CD4-positive, alpha-beta T cell treated with Interleukin-6 at 100 ng/mL for 8 hours (primary cell): ENCODE measurements around the gene BRD8.
"Not testable (repeated sequence)": the region's sequence is repeated elsewhere in the genome, so short reads cannot be mapped to it uniquely, and the experiment has no call there.

Experiments used
- DNase-seq: peaks from one replicate; pipeline ENCODE4 v3.0.0-alpha.2; 2020; ENCODE audit warnings: mixed read lengths, low spot score

Gene BRD8

DNA sequence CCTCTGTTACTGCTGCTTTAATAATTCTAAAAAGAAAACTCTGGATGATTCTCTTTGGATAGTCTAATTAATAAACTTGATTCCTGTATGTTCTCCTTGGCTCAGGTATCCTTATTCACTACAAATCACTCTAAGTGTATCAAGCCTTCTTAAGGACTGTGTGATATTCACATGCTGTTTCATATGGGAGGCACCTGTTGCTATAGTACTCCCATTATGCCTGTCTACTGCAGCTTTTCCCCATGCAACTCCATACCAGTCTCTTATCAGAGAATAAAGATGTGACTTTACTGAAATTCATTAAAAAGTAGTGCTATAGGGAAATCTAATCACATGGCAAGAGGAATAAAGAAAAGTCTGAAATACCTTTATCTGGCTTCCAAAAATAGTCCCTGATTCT lies 14.7 kb downstream of the BRD8 start:
- DNase-seq = no peak

DNA sequence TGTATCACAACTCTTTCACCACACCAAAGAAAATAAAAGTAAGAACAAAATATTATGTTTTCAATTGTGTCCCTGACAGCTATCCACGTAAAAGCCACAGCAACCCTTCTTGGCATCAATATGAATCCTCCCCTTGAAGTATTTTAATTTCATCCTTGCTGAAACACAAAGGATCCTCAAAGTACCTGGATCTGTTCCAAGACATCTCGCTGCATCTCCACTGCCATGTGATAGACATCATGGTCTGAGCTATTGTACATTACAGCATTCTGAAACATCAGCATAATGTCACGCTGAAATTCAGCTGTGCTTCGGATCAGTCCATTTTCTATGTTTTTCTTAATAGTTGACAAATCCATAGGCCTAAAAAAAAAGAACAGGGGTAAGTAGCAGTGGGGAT lies 17.7 kb downstream of the BRD8 start:
- no peak for DNase-seq

DNA sequence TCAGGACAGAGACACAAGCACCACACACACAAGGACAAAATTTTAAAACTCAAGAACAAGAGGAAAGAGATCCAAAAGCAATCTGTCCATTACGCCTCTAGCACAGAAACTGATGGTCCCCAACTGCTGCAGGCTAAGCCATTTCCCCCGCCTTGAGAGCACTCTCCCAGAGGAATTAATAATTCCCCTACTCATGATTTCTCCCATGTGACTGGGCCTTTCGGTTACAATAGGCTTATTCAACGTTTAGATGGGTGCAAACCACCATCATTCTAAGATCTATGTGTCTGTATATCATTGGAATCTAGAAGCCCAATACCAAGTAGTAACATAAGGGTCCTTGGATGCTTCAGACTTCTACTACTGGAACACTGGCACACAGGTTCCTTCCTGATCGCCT lies 18.8 kb downstream of the BRD8 start:
- DNase-seq = no peak

DNA sequence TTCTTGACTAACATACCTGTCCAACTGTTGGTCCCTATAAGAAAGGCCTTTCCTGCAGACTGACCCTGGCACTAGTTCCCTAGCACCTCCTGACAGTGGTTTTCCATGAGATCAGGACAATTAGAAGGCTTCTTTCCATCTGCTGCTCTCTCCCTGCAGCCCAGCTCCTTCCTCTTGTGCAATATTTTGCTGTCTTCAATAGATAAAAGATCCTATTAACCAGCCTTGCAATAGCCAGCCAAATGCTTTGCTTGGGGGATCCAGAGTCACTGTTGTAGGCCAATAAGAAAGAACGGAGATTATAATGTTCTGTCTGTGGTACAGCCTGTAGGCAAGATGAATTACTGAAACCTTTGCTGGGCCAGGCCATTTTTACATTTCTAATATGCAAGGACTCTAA lies 20.8 kb downstream of the BRD8 start:
- no peak for DNase-seq

DNA sequence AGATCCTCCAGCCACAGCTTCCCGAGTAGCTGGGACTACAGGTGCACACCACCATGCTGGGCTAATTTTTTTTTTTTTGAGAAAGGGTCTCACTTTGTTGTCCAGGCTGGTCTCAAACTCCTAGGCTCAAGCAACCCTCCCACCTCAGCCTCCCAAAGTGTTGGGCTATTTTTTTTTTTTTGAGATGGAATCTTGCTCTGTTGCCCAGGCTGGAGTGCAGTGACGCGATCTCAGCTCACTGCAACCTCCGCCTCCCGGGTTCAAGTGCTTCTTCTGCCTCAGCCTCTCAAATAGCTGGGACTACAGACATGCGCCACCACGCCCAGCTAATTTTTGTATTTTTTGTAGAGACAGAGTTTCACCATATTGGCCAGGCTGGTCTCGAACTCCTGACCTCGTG lies 22.5 kb downstream of the BRD8 start:
- DNase-seq = not testable (repeated sequence)

DNA sequence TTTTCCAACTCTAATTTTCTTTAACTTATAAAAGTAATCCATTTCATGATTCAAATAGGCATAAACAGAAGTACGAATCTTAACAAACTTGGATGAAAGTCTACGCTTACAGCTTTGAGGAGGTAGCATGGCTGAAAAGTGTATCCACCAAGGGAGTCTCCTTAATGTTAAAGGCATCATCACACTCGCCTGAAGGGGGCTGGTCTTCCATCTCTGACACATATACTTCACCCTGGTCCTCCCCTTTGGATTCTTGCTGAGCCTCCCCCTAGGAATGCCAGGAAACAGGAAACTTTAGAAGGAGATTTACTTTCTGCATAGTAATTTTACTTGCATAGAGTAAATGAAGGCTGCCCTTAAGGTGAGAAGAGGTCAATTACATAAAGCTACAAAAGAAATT lies 28.9 kb downstream of the BRD8 start:
- no peak for DNase-seq

DNA sequence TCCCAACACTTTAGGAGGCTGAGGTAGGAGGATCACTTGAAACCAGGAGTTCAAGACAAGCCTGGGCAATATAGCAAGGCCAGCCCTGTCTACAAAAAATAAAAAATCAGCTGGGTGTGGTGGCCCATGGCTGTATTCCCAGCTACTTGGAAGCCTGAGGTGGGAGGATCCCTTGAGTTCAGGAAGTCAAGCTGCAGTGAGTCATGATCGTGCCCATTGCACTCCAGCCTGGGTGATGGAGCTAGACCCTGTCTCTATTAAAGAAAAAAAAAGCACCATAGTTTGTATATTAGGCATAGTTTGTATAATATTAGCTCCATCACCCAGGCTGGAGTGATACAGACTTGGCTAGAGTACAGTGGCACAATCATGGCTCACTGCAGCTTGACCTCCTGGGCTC lies 29.6 kb downstream of the BRD8 start:
- no peak for DNase-seq

DNA sequence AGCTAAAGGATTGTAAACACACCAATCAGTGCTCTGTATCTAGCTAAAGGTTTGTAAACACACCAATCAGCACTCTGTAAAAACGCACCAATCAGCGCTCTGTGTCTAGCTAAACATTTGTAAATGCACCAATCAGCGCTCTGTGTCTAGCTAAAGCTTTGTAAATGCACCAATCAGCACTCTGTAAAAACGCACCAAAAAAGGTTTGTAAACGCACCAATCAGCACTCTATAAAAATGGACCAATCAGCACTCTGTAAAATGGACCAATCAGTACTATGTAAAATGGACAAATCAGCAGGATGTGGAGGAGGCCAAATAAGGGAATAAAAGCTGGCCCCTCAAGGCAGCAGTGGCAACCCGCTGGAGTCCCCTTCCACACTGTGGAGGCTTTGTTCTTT lies 34.9 kb downstream of the BRD8 start:
- not testable (repeated sequence) for DNase-seq

DNA sequence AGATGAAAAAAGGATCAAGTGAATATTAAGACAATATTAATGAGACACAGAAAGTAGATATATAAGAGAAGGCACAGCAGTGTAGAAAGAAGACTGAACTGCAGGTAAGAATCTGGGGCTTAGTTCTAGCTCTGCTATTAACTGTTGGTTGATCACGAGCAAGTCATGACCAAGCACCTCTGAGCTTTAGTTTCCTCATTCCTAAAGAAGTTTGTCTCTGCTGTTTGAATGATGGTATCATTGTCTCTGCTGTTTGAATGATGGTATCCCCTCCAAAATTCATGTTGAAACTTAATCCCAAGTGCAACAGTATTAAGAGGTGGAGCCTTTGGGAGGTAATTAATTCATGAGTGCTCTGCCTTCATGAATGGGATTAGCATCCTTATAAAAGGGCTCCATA lies 36.7 kb downstream of the BRD8 start:
- no peak for DNase-seq

DNA sequence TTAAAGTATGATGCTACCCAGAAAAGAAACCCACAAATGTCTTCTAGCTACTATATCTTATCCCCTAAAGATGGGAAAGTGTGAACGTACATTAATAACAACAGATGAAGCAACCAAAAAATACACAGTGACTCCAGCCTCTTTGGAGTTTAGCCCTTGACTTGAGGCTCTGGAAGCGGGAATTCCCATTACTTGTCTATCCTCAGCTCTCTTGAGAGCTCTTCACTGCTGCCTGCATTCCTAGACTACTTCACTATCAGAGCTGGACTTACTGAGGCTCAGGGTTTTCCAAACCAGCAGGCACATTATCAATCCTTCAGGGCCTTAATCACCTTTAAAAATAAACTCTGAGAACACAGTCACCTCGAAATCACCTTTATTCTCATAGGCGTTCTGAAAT lies 38.2 kb downstream of the BRD8 start:
- no peak for DNase-seq

DNA sequence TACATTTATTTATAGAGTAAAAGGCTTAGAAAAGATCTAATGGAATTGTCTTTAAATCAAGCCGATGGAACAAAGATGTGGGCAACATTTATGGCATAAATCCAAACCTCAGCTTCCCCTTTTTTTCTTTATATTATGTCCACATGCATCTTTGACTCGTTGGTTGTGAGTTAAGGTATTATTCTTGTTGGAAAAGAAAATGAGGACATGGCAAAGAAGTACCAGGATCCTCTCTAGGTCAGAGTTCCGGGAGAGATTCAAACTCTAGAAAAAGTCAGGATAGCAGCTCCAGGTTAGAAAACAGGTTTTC lies 38.7 kb downstream of the BRD8 start:
- DNase-seq = no peak

DNA sequence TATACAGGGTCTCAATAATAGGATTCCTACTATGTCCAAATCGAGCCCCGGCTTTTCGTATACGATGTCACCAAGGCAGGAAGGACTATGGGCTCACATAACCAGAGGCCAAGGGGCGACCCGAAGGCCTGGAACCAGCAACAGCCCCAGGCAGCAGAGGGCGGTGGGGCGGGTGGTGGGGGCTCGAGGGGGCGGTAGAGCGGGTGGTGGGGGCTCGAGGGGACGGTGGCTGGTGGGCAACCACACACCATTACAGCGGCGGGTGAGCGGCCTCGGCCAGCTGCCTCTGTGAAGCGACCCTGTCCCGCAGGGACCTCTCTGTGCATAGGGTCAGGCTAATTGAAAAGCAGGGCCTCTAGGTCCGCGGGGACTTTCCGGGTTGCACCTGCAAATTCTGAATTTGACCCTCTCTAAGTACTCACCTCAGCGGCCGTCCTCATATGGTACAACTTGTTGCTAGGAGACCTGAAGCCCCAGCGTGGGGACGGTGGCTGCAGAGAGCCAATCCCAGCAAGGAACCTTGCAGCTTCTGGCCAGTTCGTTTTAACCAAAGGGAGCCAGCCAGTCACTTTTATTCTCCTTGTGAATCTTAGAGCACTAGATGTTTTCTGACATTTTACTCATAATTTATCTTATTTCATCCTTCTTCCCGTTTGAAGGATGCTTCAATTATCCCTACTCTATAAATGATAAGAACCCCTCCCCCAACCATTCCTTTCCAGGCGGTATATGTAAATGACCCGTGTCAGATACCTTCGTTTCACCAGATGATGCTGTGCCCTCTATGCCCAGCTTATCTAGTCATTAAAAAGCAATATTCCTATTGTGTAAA lies 39.3 kb downstream of the BRD8 start, which contains the start of gene NME5:
NME5 (minus strand) TSS at position 480 of the 832 bp plus-strand sequence. CDS start 648 bp downstream, outside the sequence.
- no peak for DNase-seq

DNA sequence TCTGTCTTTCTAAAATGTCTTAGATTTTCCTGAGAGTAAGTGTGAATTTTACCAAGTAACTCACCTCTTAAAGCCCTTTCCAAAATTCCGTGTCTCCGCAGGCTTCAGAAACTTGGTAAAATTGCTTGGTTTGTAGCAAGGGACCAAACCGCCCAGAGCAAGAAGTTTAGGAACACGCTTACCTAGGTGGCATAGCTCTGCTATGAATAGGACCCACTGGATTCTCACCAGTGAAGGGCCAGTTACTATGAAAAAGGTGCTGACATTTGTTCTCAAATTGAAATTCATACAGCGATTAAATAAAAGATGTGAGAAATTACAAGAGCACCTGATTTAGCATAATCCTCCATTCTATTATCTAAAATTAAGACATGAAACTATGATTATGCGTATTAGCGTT lies 45.9 kb downstream of the BRD8 start:
- DNase-seq = no peak

DNA sequence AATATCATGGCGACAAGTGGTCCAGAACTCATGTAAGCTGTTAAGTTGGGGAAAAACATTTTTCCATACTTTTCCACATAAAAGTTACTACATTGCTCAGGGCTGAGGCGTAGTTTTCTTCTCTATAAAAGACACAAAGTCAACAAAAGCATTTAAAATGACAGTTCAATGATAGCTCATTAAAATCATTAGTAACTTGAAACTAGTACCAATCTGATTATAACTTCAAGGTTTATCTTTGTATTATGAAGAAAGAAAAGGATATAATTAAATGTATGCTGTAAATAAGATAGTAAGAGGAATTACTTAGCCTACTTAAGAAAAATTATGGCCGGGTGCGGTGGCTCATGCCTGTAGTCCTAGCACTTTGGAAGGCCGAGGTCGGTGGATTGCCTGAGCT lies 49.1 kb downstream of the BRD8 start:
- no peak for DNase-seq

DNA sequence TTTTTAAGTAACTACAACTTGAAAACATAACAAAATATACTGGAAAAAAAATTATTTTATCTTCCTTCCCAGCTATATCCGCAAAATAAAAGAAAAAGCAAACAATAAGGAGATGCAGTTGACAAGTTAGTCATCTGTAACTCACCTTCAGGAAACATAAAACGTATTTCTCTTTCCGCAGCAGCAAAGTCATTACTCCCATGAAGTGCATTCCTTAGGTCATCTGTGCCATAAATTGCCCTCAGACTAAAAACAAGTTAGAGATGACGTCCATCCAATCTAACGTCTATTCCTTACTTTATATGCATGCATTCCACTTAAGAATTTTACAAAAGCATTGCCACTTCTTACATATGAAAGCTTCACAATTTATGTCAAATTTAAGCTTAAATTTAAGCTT lies 50.1 kb downstream of the BRD8 start:
- no peak for DNase-seq

DNA sequence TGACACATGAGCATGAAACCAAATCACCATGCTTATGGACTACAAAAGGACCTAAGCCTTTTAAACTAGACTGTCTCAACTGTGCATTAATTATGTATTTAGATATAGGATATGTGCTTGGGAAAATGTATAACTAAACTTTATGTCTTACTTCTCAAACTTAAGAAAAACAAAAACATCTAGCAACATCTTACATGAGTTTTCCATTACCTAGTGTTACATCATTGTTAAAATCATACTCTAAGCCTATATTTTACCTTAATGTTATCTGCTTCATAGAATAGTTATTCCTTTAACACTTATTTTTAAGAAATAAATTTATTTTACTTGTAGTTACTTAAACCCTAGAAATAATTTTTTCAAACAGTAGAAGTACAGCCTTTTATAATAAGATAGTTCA lies 63.2 kb downstream of the BRD8 start:
- no peak for DNase-seq

DNA sequence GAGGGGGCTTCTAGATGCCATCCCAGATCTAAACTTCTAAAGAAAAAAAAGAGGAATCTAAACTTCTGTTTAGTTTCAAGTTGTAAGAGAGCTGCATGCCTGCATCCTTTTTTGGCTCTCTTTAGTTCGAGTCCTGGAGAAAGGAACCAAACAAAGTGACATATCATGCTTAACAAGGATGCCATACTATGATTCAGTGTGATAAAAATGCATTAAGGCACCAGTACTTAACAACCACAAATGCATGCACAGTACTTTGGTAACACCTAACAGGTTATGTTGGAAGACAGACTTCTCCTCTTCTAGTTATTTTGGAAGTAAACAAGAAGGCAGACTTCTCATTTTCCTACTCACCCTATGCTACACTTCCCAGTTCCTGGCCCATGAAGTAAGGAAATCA lies 66.5 kb downstream of the BRD8 start:
- DNase-seq = no peak

DNA sequence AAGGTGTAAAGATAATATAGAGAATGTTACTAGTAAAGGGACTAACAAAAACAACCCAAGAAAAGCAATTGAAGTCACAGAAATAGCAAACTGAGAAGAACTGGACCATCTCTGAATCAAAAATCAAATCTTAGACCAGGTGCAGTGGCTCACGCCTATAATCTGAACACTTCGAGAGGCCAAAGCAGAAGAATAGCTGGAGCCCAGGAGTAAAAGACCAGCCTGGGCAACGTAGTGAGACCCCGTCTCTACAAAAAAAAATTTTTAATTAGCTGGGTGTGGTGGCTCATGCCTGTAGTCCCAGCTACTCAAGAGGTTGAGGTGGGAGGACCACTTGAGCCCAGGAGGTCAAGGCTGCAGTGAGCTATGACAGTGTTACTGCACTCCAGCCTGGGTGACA lies 67.2 kb downstream of the BRD8 start:
- DNase-seq = no peak

DNA sequence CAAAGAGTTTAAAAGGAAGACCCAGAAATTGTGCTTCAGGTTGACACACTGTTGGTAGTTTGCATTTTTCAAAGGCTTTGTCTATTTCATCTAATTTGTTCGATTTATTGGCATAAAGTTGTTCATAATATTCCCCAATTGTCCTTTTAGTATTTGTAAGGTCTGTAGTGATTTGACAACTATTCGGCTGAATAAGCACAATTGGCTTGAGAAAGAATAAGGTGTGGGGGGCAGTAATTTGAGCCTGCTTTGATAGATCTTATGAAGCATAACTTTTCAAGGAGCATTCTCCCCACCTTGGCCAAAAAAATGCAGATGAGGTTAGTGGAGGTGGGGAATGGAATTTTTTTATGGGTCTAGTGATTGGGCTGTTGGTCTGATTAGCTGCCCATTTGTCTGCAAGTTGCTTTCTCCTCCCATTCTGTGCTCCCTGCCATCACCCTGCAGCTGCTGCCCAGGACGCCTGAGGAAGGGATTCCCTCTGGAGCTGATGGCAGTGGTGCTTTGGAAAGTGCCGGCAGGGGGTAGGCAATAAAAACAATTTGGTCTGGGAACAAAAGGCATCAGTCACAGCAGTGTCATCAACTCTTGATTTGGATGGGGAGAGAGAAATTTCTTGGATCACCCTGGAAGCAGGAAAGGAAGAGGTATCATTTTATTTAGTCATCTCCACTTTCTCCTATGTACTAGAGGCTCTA lies 68.0 kb downstream of the BRD8 start:
- DNase-seq = no peak

DNA sequence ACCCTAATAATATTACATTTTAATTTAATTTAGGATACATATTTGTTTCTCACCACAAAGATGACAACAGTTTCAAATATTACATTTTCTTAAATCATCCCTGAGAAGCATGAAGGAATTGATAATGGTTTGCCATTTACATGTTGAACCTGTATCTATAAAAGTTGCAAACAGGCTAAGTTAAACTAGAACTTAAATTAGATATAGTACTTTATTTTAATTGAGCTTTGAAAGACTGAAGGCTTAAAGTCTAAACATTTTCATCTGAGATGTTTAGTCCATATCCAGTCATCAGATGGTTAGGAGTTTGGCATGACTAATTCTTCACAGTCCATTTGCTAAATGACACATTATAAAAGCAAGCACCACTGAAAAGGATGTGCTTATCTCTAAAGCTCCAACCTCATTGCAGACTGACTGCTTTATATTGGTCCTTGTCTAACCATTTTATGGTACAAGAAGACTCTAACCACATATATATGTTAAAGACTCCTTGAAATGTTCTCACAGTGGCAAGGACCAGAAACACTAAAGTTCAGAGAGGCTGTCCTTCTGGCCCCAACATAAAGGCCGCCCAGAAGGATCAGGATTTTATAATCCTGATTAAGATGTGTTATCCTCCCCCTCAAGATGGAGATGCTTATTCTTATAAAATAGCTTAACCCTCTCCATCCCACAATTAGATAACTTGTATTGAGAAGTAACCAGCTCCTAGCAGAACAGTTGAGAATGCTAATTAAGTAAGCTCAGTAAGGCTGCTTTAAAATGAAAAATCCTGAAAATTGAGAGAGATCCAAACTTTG lies 68.8 kb downstream of the BRD8 start:
- no peak for DNase-seq

DNA sequence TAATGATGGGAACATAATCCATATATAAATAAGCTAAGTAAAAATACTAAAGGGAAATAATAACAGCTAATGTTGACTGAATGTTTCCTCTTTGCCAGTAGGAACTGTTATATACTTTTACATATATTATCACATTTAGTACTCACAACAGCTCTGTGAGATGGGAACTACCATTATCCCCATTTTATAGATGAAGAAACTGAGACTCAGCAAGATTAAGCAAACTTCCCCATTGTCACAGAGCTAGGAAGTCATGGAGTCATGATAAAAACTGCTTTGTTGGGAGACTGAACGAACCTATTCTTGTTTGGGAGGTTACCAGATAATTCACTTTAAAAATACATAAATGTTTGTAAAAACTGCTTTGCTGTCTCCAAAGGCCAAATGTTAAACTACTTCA lies 71.2 kb downstream of the BRD8 start:
- DNase-seq = no peak

DNA sequence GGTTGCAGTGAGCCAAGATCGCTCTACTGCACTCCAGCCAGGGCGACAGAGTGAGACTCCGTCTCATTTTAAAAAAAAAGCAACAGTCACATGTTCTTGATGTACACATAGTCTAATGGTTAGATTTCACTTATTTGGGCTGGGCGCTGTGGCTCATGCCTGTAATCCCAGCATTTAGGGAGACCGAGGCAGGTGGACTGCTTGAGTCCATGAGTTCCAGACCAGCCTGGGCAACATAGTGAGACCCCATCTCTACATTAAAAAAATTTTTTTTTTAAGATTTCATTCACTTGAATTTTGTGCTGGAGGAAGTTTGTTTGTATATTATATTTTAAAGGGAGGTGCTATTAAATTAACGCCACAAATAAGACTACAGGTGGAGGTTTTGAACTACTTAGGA lies 72.7 kb downstream of the BRD8 start:
- DNase-seq = no peak

DNA sequence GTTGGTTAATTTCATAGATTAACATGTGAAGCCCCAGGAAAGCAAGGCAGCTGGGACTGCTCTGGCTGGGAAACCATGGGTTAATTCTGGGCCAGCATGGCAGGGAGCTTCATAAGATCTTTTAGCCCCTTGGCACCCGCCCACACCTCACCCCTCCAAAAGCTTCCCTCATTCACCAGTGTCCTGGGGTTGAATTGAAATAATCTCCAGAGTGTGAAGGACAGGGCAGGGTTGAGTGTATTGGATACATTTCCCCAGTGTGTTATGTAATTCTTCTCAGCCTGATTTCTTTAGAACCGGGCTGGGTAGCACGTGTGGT lies 75.2 kb downstream of the BRD8 start:
- DNase-seq = no peak
